NCI-H1436 (cell line): Measurements from ENCODE around the gene ZNF385C.
A peak's percentile ranks its signal among the peaks of the same experiment; 100 is the strongest.

ENCODE experiments used
- DNase-seq: peaks from one replicate; lab custom pipeline; 2025; lab: John Stamatoyannopoulos, UW

Gene ZNF385C

DNA sequence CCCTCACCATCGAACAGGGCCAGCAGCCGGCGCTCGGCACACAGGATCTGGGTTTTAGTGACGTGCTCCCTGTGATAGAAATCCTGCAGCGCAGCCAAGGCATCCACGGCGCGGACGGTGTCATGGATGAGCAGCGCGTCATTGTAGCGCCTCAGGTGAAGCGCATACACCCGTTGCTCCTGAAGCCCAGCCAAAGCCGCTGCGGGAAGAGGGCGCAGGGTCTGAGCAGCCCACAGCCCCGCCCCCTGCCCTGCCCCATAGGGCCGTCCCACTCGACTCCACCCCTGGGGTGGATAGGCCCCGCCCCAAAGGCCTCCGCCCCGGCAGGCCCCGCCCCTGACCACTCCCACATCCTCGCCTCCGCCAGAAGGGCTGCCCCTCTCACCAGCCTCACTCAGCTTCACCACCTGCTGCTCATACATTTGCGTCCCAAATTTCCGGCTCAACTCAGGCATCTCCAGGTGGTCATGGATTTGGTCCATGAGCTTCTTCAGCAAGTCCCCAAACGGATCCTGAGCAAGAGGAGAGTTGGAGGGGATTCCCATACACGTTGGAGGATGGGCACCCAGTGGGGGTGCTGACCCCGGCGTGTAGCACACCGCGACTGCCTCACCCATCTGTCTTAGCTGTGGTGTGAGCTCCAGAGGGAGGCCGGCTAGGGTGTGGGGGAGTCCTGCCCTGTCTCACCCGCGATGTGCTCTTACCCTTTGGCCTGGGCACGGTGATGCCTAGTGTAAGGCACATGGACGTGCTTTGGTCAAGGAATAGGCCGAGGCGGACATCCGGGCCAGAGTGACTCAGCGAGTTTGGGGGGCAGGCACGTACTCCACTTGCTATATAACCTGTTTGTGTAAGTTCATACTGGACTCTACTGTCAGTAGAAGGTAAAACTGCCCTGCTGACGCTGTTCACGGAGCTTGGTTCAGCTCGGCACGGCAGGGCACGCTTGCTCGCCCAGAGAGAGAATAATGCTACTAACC is 9.6 kb upstream of the ZNF385C start:
- DNase-seq: no peak

DNA sequence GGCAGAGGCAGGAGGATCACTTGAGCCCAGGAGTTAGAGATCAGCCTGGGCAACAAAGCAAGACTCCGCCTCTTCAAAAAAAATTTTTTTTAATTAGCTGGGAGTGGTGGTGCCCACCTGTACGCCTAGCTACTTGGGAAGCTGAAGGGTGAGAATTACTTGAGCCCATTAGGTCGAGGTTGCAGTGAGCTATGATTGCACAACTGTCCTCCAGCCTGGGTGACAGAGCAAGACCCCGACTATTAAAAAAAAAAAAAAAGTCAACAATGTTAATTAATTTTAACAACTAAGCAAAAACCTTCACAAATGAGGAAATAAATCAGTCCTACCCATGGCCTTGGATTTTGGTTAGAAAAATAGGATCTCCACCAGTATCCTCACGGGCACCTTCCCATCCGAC is 8.9 kb upstream of the ZNF385C start:
- DNase-seq: no peak

DNA sequence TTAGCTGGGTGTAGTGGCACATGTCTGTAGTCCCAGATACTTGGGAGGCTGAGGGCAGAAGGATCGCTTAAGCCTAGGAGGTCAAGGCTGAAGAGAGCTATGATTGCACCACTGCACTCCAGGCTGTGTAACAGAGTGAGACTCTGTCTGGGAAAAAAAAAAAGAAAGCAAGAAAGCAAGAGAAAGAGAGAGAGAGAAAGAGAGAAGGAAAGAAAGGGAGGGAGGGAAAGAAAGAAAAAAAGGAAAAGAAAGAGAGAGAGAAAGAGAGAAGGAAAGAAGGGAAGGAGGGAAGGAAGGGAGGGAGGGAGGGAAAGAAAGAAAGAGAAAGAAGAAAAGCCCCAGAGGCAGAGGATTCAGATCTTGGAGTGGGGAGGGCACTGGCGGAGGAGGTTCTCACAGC is 7.7 kb upstream of the ZNF385C start:
- DNase-seq: no peak

DNA sequence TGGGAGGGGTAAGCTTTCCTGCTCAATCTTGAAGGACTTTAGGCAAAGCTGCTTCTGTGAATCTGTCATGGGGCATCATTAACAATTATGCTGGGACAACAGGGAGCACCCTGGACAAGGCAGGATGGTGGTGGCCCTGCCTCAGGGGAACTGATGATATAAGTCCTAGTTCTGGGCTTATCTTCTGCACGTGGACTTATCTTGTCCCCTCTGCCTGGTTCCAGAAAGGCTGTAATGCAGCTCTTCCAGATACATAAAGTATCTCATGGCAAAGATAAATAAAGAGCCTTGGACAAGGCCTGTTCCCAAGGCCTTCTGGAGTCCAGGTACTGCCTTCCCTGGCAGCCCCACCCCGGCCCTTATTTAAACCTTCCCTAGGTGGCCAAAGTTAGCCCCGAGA is 6.0 kb upstream of the ZNF385C start:
- DNase-seq: no peak

DNA sequence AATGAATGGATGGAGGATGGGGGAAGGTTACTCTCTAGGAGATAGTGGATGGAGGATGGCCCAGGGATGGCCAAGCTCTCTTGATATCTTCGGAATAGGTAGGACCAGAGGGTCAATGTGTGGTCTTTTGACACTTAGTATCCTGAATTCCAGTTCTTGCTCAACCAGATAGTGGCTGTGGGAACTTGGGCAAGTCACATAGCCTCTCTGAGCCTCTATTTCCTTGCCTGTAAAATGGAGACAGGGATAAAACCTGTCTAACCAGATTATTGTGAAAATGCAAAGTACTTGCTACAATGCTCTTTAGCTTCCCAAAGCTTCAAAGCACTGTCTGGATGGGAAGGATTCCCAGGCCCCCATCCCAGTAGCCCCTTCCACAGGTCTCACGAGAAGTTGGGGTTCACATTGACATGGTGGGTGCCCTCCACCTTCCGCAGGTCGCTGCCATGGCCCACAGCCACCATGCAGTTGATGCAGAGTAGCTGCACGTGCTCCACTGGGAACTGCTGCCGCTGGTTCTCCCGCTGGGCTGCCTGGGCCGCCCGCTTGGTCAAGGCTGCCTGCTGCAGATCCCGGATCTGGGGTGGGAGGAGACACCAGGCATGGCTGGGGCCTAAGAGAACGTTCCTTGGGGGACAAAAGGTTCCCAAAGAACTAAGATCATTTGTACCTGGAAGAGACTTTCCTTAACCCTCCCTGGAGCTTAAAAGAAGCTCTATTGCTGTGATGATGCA is 5.1 kb upstream of the ZNF385C start:
- DNase-seq: no peak

DNA sequence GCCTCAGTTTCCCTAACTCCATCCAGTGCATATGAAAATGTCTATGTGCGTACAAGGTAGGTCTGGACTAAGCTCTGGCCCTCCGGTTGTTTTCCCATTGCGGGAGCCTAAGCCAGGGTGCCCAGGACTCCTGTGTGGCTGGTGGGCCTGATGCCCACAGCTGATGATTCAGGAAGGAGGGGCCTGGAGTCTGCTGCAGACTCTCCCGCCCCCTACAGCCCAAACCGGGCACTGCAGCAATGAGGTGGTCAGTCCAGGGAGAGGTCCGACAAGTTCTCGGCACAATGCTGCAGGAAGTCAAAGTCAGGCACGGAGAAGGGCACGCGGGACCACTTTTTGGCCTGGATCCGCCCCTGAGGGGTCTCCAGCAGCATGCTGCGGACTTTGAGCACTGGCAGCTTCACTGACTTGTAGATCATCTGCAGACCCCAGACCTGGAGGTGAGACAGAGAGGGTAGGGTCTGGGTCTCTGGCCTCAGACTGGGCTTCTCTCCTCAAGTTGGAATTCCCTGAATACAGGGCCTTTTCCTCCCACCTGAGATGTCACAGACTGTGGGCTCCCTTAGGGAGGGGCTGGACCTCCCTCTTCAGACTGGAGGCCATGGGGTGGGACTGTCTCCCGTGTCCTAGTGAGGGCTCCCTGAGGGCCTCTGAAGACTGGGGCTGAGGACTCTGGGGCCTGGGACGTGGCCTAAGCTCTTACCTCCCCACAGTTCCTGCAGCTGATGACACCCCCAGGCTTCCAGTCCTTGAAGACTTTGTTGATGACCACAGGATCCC is 3.4 kb upstream of the ZNF385C start:
- peak; percentile 47 for DNase-seq

DNA sequence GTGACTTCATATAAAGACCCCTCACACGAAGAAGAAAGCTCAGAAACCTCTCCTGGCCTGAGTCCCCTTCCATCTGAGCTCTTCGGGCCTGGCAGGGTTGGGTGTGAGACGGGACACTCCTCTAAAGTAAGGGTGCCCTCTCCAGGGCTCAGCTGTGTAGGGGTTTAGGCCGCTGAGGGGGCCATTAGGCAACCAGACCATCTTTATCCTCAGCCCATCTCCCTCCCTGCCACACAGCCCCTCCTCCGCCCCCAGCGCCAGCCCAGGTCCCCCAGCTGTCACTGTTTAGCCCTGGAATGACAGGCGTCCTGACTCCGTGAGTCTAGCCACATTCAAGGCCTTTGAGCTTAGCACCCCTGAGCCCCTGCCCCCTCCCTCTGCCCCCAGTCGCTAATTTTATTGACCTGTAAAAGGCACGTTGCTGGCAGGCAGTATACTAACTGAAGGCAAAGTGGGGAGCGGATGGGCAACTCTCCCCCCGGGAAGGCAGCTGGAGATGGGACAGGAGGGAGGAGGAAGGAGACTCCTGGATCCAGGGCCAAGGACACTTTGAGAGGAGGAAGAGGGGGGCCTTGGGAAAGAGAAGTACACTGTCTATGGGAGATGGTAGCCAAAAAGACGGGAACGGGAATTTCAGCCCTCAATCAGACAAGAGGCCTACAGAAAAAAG is 592 bp upstream of the ZNF385C start:
- DNase-seq: no peak

DNA sequence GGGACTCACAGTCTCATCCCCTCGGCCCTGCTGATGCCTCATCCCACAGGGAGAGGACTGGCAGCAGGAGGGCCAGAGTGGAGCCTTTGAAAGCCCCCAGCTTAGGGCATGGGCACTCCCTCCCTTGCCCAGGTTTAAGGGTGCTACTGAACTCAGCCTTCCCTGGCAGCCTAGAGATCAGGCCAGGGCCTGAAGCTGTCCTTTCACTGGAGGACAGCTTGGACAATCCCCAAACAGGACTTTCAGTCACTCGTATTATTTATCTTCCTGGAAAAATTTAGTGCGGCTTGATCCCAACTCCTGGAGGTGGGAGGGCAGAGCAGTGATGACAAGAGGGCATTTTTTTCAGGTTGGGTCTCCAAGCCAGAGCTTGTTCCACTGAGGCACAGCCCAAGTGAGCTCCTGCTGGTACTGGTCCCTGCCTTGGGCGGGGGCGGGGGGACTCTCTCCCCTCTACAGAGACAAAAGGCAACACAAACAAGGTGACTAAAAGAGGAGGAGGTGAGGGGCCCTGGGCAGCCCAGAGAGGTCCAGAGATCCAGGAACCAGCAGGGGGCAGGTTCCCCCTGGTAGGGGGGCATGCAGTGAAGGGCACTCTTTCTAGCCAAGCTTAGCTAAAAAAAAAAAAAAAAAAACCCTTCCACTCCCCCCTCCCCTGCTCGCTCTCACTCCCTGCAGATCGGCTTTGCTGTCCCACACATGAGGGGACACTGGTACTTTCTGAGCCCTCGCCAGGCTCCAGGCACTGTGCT is 1.7 kb downstream of the ZNF385C start:
- no peak for DNase-seq

DNA sequence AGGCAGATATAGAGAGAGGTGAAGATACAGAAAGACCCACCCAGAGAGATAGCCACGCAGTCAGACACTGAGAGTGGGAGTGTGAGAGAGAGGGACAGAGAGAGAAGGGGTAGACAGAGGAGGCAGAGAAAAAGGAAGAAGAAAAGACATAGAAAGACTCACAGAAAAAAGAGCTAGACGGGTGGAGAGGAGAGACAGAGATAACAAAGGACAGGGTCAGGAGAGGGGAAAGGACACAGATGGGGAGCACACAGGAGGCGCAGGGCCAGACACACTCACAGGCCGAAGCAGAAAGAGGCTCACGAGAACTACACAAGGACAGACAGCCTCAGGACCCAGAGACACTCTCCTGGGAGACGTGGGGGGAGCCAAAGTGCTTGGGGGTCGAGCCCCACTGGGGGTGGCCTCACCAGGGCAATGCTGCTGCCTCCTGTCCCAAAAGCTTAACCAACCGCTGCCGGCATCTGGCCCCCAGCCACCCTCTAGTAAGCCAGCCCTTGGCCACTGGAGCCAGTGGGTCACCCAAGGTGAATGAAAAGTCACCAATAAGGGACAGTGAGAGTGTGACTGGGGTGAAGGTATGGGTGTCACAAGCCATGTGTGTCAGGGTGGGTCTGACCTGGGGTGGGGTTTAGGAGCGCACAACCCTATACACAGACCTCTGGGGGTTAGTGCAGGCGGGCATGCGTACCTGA is 3.8 kb downstream of the ZNF385C start:
- DNase-seq: no peak

DNA sequence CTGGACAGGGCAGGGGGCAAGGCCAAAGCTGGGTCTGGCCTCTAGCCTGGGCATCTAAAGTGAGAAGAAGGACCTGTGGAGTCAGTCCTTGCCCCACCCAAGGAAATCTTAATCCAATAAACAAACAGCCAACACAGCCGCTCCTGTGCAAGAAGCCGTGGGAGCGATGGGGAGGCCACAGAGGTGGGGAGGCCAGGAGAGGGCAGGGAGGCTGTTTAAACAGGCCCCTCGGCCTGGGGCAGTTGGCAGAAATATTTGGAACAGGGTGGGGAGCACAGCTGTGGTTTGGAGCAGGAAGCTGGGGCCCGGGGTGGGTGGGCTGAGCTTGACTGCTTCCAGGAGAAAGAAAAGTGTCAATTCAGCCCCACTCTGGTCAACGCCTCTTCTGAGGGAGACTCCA is 5.3 kb downstream of the ZNF385C start:
- no peak for DNase-seq

DNA sequence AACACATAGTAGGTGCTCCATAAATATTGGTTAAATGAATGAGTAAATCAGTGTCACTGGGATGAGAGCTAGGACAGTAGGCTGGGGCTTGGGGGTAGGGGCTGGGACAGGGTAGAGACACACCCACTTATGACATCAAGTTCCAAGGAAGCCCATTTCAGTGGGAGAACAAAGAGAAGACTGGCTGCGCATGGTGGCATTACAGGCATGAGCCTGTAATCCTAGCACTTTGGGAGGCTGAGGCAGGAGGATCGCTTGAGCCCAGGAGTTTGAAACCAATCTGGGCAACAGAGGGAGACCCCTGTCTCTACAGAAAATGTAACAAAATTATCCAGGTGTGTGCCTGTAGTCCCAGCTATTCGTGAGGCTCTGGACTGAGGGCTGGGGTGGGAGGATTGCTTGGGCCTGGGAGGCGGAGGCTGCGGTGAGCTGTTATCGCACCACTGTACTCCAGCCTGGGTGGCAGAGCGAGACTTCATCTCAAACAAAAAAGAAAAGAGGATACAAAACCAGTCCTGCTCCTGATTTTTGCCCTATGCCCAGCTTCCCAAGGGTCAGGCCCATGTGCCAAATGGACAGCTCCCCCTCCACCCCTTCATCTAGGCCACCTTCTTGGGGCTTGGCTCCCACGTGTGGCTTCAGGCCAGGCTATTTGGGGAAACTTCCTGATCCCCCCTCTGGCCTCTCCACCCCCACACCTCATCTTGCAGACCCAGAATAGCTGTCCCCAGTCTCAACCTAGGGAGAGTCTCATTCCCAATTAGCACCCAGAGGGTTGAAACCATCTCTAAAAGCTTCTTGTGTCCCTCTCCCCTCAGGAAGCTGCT is 7.1 kb downstream of the ZNF385C start:
- DNase-seq: no peak

DNA sequence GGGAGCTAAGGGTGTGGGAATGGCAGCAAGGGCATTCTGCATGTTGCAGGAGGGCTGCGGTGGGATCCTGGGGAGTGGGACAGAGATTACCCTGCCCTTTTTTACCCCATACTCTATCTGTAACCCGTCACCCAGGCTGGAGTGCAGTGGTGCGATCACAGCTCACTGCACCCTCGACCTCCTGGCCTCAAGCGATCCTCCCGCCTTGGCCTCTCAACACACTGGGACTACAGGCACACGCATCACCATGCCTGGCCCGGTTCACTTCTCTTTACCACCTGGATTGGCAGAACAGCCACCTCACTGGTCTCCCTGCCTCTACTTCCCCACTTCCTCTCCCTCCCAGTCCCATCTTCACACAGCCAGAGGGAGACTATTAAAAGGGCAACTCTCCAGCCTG is 9.5 kb downstream of the ZNF385C start:
- DNase-seq: no peak

DNA sequence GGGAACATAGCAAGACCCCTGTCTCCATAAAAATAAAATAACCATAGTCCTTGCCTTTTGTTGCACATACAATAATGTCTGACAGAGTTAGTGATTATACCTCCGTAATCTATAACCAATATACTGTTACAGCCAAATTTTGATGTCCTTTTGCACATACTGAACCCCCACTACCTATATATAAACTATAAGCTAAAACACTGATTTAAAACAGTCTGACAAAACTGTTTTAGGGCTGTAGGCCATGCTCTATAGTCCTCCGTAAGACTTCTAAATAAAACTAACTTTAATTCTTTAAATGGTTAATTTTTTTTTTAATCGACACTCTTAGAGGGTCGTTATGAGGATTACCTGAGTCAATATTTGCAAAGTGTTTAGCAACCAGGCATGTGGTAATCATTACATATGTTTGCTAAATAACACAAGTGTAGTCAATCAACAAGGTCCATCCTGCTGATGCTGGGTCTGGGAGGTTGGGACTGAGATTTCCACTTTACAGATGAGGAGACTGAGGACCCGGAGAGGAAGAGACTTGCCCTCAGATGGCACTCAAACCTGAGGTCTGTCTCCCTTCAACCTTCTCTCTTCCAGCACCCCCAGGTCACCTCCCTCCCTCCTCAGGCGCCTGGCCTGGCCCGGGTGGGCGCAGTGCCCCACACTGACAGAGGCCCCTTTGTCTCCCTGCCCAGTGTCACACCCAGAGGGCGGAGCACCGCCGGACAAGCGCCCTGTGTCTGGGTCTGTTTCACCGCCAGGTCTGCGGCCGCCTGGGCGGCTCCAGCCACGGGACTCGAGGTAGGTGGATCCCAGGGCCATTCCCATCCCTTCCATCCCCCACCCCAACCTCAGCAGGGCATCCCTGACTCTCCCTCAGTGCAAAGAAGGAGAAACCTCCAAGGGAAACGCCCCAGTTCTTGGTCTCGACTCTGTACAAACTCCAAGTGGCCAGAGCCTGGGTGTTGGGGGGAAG is 10.3 kb downstream of the ZNF385C start:
- DNase-seq: no peak

DNA sequence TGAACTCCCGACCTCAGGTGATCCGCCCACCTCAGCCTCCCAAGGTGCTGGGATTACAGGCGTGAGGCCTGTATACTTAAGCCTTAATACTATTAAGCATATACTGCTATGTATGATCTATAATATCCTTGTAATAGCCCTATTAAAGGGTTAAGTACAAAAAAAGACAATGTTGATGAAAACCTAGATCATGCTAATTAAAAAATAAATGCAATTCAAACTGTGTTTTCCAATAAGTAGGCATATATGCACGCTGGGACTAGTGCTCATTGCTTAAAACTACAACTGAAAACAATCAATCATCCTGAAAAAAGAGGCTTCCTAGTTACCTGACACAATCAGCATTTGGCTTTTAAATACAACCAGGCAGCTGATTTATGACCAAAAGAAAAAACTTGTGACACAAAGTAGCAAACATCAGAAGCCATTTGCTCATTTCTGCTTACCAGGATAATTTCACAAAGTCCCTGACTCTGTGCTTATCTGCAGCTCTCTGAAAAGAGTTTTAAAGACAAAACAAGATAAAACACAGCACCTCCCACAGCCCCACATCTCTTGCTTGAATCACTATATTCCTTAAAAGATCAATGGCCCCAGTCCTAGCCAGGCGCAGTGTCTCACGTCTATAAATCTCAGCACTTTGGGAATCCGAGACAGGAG is 11.1 kb downstream of the ZNF385C start:
- no peak for DNase-seq

DNA sequence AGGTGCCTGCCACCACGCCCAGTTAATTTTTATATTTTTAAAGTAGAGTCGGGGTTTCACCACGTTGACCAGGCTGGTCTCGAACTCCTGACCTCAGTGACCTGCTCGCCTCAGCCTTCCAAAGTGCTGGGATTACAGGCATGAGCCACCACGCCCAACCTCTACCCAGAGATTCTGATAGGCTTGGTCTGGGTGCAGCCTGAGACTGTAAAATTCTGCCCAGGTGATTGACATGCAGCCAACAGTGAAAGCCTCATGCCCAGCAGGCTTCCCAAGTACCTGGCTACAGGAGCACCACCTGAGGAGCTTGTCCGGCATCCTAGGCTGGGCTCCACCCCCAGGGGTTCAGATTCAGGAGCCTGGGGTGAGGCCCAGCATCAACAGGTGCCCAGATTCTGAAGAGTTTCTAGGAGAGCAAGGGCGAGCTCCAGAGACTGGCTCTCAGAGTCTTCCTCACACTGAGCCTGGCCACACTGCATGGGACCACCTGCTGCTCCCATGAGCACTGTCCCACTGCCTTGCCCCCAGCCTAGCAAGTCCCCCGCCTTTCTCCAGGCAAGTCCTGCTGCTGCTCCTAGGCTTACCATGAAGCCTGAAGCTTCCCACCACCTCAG is 16.6 kb downstream of the ZNF385C start:
- DNase-seq: no peak

DNA sequence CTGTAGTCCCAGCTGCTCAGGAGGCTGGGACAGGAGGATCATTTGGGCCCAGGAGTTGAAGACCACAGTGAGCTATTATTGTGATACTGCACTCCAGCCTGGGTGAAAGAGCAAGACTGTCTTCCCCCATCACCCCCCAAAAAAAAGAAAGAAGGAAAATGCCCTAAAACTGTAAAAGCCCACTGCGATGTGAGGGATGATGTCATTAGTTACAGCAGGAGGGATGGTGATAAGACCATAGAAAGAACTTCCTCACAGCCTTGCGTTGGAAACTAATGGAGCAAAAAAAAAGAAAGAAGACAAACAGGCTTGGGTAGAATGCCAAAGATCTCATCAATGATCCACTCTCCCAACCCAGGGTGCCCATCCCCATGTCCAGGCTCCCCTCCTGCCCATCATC is 18.7 kb downstream of the ZNF385C start:
- DNase-seq: no peak

DNA sequence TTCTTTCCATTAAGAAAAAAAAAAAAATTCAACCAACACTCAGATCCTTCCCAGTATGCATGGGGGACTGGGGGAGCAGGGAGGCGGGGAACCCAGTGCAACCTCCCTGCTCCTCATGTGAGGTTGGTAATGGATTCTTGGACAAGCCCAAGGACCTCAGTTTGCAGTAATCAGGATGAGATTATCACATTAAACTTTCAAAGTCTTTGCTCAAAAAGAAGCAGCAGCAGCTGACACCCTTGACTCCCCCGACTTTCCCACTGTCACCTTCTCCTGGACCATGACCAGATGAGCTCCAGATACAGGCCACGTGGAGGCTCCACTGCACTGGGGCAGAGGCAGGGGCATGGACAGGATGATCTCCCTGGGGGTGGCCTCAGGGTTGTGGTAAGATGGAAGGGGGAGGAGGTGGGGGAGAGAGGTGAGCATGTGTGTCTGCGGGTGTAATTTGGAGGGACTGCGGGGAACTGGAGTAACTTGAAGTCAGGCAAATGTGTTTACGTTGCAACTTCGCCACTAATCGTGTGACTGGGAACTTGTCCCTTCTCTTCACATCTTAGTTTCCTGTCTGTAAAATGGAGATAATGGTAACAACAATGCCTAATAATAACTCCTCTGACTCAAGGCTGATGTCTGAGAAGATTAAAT is 19.8 kb downstream of the ZNF385C start:
- DNase-seq: no peak
